Right ventricle myocardium inferior (tissue), 1 donor: ENCODE measurements around the gene NECTIN4. TPM values are rescaled to one million over a fixed set of nuclear protein-coding genes. Genes with fewer than 3 reads are reported as not detected.
A peak's percentile ranks its signal among the peaks of the same experiment; 100 is the strongest.

ENCODE experiments used
- ATAC-seq: fragments of 200-7000 bp; cut with Tn5 transposase; one replicate; pipeline ENCODE4 v1.9.1; 2020; ENCODE audit warnings: mild to moderate bottlenecking, moderate library complexity
- DNase-seq: peaks from one replicate; pipeline ENCODE4 v3.0.0; 2021; ENCODE audit errors: missing footprints
- intact Hi-C: fragments of 100-400 bp; cut with DNase I; formaldehyde crosslinking; loops from one replicate; pipeline ENCODE4 v1.11.0; 2022
- total RNA-seq: library from RNA; stranded (reverse); fragmentation: NEBNext Ultra II Directional; extraction: Animal tissue kit (Norgen Biotek cat#: 25700); gene quantifications from one replicate; pipeline ENCODE4 v1.2.1, GENCODE V29; 2021
- donor health status: DM: no; HTN: yes; CAD: no; lungs with severe emphysema.

Gene NECTIN4
- total RNA-seq, 1 donor from 2014 or later: not detected

- ATAC-seq (no peak), DNase-seq (no peak)
- intact Hi-C loops: no loop called here
Measured at GRCh38 chr1:161088587-161089110, 709 bp downstream of the NECTIN4 start.

DNA sequence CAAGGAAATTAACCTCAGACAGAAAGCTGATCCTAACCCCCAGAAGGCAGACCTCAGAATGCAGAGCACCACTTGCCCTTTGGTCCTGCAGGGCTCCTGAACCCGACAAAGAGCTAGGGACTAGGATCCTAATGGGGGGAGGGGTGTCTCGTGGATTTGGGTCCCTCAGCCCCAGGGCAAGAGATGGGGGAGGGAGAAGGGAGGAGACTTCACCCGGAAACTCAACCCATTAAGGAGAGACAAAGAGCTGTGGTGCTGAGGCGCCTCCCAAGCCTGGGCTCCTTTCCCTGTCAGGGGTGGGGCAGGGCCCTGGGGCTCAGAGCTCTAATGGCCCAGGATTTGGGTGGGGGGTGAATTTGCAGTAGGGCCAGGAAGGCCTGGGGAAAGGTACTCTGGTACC, 2.9 kb downstream of the NECTIN4 start:
- ATAC-seq (no peak), DNase-seq (no peak)
- intact Hi-C loops: no loop called here

GRCh38 chr1:161085165-161085564, 4.2 kb downstream of the NECTIN4 start:
- intact Hi-C loops: no loop called here
- DNase-seq (no peak), ATAC-seq (no peak)

GRCh38 chr1:161084597-161084988, 4.8 kb downstream of the NECTIN4 start:
- ATAC-seq (no peak), DNase-seq (no peak)
- intact Hi-C loops: no loop called here

GRCh38 chr1:161083748-161084596, 5.4 kb downstream of the NECTIN4 start:
- intact Hi-C loops: no loop called here
- no peak for DNase-seq
- ATAC-seq: no peak

- peak; percentile 93 for ATAC-seq
- intact Hi-C loops: no loop called here
Measured at GRCh38 chr1:161082996-161083747, 6.2 kb downstream of the NECTIN4 start.

GRCh38 chr1:161082483-161082882, 6.9 kb downstream of the NECTIN4 start:
- no peak for DNase-seq
- no peak for ATAC-seq
- intact Hi-C loops: no loop called here

More at GRCh38 chr1:161082996-161083747, 6.2 kb downstream of the NECTIN4 start:
- DNase-seq: peak; percentile 84

GRCh38 chr1:161081519-161081918, 7.8 kb downstream of the NECTIN4 start:
- intact Hi-C loops: no loop called here
- DNase-seq (no peak), ATAC-seq (no peak)

- intact Hi-C loops: no loop called here
- DNase-seq (no peak), ATAC-seq (no peak)
Measured at GRCh38 chr1:161080441-161081405, 8.6 kb downstream of the NECTIN4 start.

DNA sequence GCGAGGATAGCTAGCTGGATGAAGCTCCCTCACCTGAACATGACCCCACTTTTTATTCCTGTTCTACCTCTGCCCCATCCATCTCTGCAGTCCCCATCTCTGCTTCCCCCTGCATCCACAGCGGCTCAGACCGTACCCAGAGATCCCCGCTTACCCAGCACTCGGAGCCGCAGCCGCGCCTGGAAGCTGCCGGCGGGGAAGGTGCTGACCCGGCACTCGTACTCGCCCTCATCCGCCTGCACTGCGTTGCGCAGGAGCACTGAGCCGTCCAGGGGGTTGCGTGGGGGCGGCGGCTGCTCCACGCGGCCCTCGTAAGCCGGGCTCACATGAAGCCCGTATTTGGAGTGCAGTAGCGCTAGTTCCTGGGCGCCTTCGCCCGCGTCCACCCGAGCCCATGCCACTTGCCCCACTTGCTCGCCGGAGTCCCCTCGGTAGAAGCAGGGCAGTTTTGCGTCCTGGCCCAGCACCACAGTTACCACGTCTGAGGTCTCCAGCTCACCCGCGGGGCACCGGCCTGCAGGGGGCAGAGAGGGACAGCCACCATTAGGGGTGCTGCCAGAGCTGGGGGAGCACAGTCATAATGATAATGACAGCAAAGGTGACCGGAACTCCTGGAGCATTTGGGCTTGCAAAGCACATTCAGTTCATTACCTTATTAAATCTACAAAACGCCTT, 9.8 kb downstream of the NECTIN4 start:
- intact Hi-C loops: no loop called here
- ATAC-seq (no peak), DNase-seq (no peak)

DNA sequence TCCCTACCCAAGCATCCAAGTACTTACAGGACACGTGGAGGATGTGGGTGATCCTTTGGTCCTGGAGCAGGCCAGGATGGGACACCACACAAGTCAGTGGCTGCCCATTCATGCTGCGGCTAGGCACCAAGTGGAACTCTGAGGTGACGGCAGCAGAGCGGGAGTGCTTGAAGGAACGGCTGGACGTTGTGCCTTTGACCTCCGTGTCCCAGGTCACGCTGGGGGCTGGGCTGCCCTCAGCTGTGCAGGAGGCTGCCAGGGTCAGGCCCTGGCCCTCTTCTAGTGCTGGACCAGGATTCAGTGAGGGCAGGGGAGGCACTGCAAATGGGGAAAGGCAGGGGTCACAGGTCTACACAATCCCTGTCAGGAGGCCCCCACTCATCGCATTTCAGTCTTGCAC, 11.9 kb downstream of the NECTIN4 start:
- no peak for DNase-seq
- intact Hi-C loops: no loop called here
- ATAC-seq: no peak

DNA sequence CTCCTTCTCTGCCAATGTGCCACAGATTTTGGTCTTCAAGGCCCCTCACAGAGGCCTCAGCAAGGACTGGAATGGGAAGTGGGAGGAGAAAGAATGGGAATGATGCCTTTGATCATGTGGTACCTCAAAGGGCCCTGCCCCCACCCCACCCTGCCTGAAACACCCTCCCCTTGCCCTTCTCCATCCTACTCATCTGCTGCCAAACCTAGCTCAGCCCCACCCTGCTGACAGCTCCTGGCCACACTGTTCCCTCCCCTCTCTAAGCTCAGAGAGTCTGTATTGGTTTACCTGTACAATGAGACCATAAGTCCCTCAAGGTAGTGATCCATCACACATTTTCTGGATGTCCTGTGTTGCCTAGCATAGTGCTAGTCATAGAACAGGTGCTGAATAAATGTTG, 12.9 kb downstream of the NECTIN4 start:
- intact Hi-C loops: no loop called here
- ATAC-seq (no peak), DNase-seq (no peak)

GRCh38 chr1:161074676-161075368, 14.5 kb downstream of the NECTIN4 start:
- intact Hi-C loops: no loop called here
- ATAC-seq (no peak), DNase-seq (no peak)

- intact Hi-C loops: no loop called here
- ATAC-seq (no peak), DNase-seq (no peak)
Measured at GRCh38 chr1:161073474-161074121, 15.8 kb downstream of the NECTIN4 start.

DNA sequence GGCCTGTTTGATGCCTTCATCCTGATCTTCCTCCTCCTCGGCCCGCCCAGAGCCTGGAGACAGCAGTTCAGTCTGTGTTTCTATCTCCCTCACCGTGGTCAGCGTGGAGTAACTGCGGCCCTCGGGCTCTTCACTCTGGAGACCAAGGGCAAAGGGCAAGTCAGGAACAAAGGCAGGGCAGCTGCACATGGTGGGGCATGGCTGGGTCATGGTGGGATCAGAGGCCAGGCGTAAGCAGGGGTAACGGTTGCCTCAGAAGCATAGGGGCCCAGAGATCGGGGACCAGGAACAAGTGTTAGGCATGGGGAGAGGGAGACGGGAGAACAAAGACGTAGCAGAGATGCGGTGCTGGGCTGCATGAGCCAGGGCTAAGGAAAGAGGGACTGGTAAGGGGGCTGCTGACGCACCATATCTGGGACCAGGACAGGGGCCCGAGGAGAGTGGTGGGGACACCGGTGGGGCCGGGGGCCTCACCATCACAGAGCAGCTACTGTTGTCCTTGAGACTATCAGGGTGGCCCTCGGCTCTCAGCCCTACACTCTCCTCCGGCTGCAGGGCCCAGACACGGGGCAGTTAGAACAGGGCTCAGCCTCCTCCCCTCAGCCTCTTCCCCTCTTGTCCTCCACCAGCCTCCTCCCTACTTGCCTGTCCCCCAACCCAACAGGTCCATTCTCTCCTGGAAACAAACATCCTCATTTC, 16.5 kb downstream of the NECTIN4 start:
- intact Hi-C loops: no loop called here
- DNase-seq: no peak
- ATAC-seq: no peak

GRCh38 chr1:161071886-161072371, 17.4 kb downstream of the NECTIN4 start:
- DNase-seq (peak; percentile 89), ATAC-seq (peak; percentile 52)
- intact Hi-C loops: no loop called here

DNA sequence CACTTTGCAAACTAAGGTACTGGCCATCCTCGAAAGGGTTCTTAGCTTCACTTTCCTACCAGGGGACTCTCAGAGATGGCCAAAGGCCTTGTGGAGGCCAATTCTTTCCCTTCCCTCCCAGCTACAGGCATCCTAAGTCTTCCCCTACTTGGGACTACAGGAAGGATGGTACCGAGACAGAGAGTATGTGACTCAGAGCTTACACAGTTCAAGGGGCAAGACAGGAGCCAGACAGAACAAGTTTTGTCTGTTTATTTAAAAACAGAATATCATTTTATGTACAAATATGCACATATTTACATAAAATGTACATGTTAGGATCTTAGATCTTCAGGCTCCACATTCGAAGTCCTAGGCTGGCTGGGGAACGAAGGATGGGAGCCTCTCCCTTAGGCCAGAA, 18.6 kb downstream of the NECTIN4 start:
- no peak for DNase-seq
- ATAC-seq: no peak
- intact Hi-C loops: no loop called here
